Natural killer cell treated with Interleukin-12 subunit alpha and Interleukin-12 subunit beta and Interleukin-15 and Interleukin-18, amount 100 ng/mL, for 72 hours (primary cell): Measurements from ENCODE around the gene DUSP2. TPM values are rescaled to one million over a fixed set of nuclear protein-coding genes. Genes with fewer than 3 reads are reported as not detected.
A peak's percentile ranks its signal among the peaks of the same experiment; 100 is the strongest.

ENCODE experiments used
- ATAC-seq, 2 donors: fragments of 150-1000 bp; cut with Tn5 transposase in 1 of 2; sonication (Bioruptor Pico), chemical (Tn5 transposase) in 1 of 2; 2 replicates each; pipeline ENCODE4 v1.10.0; 2021
- DNase-seq: peaks from one replicate; pipeline ENCODE4 v3.0.0; 2022; ENCODE audit warnings: low spot score
- H3K27ac Mint-ChIP-seq, 2 donors: 1 replicate in 1 of 2; 2 replicates in 1 of 2; pipeline ENCODE4 v1.8.0; 2022; ENCODE audit warnings: mixed read lengths in 2 of 2, mild to moderate bottlenecking in 1 of 2, moderate library complexity in 1 of 2
- H3K27me3 Mint-ChIP-seq, 2 donors: 1 replicate in 1 of 2; 2 replicates in 1 of 2; pipeline ENCODE4 v1.8.0; 2022; ENCODE audit warnings: mixed read lengths in 2 of 2
- H3K36me3 Mint-ChIP-seq: one replicate; pipeline ENCODE4 v1.8.0; 2022; ENCODE audit warnings: mixed read lengths
- H3K4me1 Mint-ChIP-seq, 2 donors: 1 replicate in 1 of 2; 2 replicates in 1 of 2; pipeline ENCODE4 v1.8.0; 2022; ENCODE audit warnings: low read depth in 2 of 2, mixed read lengths in 2 of 2, mild to moderate bottlenecking in 1 of 2
- H3K4me3 Mint-ChIP-seq: one replicate; pipeline ENCODE4 v1.8.0; 2022; ENCODE audit warnings: mixed read lengths
- H3K9me3 Mint-ChIP-seq: 2 replicates; pipeline ENCODE4 v1.8.0; 2022; ENCODE audit warnings: mixed read lengths
- total RNA-seq, 2 donors: library from RNA; stranded (reverse); gene quantifications; one replicate each; pipeline ENCODE4 v1.2.3, GENCODE V29; 2022

The DUSP2 gene
- total RNA-seq, 2 donors from 2014 or later: 30.9 to 52.0 TPM

DNA sequence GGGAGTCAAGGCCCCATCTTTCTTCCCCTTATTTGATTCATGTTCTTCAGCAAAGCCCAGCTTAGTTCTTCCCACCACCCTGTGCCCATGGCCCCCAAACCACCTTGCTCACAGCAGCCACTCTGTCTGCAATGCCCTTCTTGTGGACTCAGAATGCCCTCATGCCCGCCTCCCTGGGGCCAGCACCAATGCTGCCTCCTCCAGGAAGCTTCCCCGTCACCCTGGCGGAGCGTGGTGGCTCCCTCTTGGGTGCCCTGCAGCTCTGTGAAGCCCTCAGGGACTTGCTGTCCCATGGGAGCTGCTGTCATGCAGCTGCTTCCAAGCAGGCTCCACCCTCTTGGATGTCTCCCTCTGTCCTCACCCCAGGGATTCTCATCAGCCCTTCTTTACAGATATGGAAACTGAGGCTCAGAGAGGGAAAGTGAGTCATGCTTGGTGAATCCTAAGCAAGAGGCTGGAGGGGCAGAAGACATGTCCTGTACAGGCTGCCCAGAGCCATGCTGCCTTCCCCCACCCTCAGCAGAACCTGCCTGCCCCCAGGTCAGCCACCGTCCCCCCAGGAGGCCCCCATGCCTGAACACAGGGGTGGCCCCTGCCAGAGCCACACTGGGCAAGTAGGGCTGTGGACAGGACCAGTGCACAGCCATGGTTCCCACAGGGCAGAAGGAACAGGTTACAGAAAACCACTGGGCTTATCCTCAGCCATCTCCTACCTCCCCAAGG, 11.8 kb upstream of the DUSP2 start:
- H3K9me3 Mint-ChIP-seq: no peaks in the 10 kb centered on the region
- DNase-seq: peak; percentile 56
- ATAC-seq: peak in 1 of 2 donors; percentile 1

DNA sequence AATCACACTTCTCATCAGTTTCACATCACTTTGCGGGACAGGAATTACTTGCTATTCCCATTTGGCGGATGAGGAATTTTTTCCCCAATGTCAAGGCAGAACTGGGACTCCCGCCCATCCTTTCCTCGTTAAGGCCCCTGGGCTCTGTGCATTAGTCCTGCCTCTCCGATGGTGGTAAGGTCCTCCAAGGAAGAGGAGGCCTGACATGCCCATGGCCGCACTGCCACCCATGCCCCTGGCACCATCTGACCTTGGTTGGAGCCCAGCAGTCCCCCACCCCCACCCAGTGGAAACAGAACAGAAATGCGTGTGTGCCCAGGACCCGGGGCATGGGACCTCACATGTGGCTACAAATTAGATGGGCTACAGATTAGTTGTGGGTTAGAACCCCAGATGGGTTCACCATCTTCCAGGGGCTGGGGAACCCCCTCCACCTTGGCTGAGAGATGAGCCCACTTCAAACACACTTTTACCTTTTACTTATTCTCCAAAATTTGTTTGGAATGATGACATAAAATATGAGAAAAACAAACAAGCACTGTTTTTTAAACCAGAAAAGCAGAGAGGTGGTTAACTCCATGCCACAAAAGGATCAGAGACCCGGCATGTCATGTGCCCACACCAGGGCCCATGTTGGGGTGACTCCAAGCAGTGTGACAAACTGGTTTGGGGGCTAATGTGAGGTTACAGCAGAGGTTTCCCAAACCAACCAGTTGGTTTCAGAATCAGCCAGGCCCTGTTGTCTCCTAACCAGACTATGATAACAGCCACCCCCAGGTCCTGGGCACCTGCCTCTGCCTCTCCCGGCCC, 11.0 kb upstream of the DUSP2 start:
- ATAC-seq (no peak), DNase-seq (peak; percentile 41)
- peak overlapping the region; percentile 77 for H3K4me3 Mint-ChIP-seq

More for the DNA sequence above, 11.8 kb upstream of the DUSP2 start:
- peak overlapping the region; percentile 77 for H3K4me3 Mint-ChIP-seq
- no peaks in the 10 kb centered on the region for H3K27me3 Mint-ChIP-seq
- no peaks in the 10 kb centered on the region for H3K36me3 Mint-ChIP-seq
- H3K4me1 Mint-ChIP-seq: peaks cover 52 to 53% of the 10 kb centered on the region in 2 donors
- peak overlapping the region; percentile 89 to 90 for H3K27ac Mint-ChIP-seq

DNA sequence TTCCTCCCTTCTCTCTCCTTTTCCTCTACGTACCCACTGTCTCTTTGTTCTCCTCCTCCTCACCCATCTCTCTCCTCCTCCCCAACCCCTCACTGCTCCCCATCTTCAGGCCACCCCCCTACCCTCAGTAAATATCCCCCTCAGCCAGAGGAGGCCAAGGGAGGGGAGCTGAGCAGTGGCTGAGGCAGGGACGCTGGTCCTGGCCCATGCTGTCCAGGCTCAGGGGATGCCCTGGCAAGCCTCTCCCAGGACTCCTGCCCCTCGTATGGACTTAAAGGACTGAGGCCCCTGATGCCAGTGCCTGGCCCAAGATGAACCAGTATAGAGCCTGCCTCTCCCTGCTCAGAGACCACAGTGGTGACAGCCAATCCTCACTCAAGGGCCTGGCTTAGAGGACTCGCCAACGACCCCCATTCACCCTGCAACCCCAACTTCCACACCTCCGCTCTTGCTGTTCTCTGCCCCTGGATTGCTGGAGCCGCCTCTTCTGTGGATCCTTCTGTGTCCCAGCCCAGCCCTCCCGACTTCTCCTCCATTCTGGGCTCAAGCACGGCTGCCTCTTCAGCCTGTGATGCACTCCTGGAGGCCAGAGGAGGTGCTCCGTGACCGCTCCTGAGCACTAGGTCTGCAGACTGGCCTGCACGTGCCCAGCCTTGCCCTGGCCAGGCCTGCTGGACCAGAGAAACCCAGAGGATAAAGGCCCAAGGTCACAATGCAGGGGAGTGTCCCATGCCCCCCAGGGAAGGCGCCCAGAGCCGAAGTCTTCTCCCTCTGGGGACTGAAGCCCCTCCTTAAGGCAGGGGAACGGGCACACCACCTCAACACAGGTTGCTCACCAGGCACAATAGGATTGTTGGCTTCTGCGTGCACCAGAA, 9.5 kb upstream of the DUSP2 start:
- H3K4me1 Mint-ChIP-seq: peaks cover 41 to 48% of the 10 kb centered on the region in 2 donors
- H3K9me3 Mint-ChIP-seq: no peaks in the 10 kb centered on the region
- ATAC-seq (no peak), DNase-seq (peak; percentile 45)
- no peaks in the 10 kb centered on the region for H3K27me3 Mint-ChIP-seq
- peak overlapping the region in 1 of 2 donors; percentile 58 for H3K27ac Mint-ChIP-seq
- no peak overlapping the region for H3K4me3 Mint-ChIP-seq
- no peaks in the 10 kb centered on the region for H3K36me3 Mint-ChIP-seq

More for the DNA sequence above, 11.0 kb upstream of the DUSP2 start:
- H3K36me3 Mint-ChIP-seq: no peaks in the 10 kb centered on the region
- peaks cover 50 to 52% of the 10 kb centered on the region in 2 donors for H3K4me1 Mint-ChIP-seq
- peak overlapping the region; percentile 89 to 90 for H3K27ac Mint-ChIP-seq
- no peaks in the 10 kb centered on the region for H3K27me3 Mint-ChIP-seq
- H3K9me3 Mint-ChIP-seq: no peaks in the 10 kb centered on the region

DNA sequence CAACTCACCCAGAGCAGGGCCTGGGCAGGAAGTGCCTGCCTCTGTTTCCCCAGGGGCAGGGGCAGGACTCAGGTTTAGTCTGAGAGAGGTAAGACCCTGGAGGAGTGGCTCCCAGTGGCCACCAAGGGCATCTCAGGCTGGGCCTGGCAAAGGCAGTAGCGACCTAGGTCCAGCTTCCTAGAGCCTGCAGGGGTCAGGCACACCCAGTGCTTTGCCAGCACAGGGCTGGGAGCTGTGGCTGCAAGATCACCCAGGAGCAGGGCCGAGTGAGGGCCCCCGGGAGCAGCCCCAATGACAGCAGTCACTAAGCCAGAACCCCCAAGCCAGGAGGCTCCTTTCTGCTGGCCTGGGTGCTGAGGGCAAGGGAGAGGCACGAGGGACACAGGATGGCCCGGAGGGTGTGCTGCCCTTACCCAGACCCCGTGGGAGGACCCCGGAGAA, 8.8 kb upstream of the DUSP2 start:
- H3K27me3 Mint-ChIP-seq: no peaks in the 10 kb centered on the region
- peaks cover 33 to 41% of the 10 kb centered on the region in 2 donors for H3K4me1 Mint-ChIP-seq
- ATAC-seq (no peak), DNase-seq (peak; percentile 44)
- H3K9me3 Mint-ChIP-seq: no peaks in the 10 kb centered on the region
- no peak overlapping the region for H3K4me3 Mint-ChIP-seq
- no peak overlapping the region for H3K27ac Mint-ChIP-seq
- no peaks in the 10 kb centered on the region for H3K36me3 Mint-ChIP-seq

GRCh38 chr2:96153291-96153713, 8.1 kb upstream of the DUSP2 start:
- DNase-seq: peak; percentile 52
- no peak for ATAC-seq
- no peaks in the 10 kb centered on the region for H3K27me3 Mint-ChIP-seq
- no peak overlapping the region for H3K27ac Mint-ChIP-seq
- no peaks in the 10 kb centered on the region for H3K36me3 Mint-ChIP-seq
- H3K9me3 Mint-ChIP-seq: no peaks in the 10 kb centered on the region
- H3K4me1 Mint-ChIP-seq: peaks cover 33 to 46% of the 10 kb centered on the region in 2 donors
- no peak overlapping the region for H3K4me3 Mint-ChIP-seq

DNA sequence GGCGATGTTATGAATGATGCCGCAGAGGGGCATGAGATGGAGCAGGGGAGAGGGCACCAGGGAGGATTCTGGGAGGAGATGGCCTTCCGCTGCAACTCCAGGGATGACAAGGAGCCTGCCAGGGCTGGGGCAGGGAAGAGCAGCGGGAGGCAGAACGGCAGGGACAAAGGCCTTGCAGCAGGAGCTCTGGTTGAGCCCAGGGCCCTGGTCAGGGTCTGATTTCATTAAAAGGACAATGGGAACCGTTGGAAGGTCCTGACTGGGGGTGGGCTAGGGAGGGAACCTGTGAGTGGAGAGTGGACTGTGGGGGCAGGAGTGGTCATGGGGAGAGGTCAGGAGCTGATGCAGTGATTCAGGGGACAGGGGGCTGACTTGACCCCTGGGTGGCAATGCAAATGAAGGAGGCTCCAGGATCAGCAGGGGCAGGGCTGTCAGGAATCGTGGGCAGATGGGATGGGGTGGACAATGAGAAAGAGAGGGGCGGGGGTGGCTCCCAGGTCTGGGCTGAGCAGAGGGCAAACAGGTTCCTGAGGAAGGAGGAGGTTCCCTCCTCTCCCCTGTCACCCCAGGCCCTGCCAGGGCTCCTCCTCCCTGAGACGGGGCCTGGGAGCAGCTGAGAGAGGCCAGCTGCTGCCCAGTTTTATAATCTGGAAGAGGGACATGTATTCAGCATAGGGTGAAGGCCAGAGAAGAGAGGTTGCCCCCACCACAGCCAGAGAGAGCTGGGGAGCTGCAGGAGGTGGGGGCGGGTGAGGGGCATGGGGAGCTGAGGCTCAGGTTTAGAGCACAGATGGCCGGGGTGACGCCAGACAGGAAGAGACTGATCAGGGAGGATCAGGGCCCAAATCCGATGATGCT, 7.3 kb upstream of the DUSP2 start:
- H3K9me3 Mint-ChIP-seq: no peaks in the 10 kb centered on the region
- no peak overlapping the region for H3K4me3 Mint-ChIP-seq
- H3K27ac Mint-ChIP-seq: peak overlapping the region in 1 of 2 donors; percentile 59
- peaks cover 33 to 48% of the 10 kb centered on the region in 2 donors for H3K4me1 Mint-ChIP-seq
- DNase-seq: peak; percentile 44
- no peaks in the 10 kb centered on the region for H3K36me3 Mint-ChIP-seq
- no peaks in the 10 kb centered on the region for H3K27me3 Mint-ChIP-seq
- no peak for ATAC-seq

DNA sequence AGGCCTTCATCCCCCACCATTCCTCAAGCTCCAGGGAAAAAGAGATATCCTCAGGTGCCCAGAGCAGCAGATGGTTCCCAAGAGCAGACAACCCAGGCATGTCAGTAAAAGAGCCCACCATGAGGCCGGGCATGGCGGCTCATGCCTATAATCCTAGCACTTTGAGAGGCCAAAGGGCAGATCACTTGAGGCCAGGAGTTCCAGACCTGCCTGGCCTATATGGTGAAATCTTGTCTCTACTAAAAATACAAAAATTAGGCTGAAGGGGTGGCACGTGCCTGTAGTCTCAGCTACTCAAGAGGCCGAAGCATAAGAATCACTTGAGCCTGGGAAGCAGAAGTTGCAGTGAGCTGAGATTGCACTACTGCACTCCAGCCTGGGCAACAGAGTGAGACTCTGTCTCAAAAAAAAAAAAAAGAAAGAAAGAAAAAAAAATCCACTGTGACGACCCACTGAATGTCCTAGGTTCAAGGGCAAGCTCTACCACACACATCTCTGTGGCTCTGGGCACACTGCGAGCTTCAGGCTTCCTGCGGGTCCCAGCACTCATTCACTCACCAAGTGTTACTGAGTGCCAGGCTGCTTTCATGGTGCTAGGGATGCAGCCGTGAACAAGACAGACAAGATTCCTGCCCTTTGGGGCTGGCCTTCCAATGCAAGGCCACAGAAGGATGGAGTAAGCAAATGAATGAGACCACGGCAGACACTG, 6.5 kb upstream of the DUSP2 start:
- DNase-seq (no peak), ATAC-seq (no peak)
- H3K27me3 Mint-ChIP-seq: no peaks in the 10 kb centered on the region
- H3K27ac Mint-ChIP-seq: peak overlapping the region in 1 of 2 donors; percentile 59
- H3K9me3 Mint-ChIP-seq: no peaks in the 10 kb centered on the region
- no peak overlapping the region for H3K4me3 Mint-ChIP-seq
- peaks cover 32 to 48% of the 10 kb centered on the region in 2 donors for H3K4me1 Mint-ChIP-seq
- no peaks in the 10 kb centered on the region for H3K36me3 Mint-ChIP-seq

DNA sequence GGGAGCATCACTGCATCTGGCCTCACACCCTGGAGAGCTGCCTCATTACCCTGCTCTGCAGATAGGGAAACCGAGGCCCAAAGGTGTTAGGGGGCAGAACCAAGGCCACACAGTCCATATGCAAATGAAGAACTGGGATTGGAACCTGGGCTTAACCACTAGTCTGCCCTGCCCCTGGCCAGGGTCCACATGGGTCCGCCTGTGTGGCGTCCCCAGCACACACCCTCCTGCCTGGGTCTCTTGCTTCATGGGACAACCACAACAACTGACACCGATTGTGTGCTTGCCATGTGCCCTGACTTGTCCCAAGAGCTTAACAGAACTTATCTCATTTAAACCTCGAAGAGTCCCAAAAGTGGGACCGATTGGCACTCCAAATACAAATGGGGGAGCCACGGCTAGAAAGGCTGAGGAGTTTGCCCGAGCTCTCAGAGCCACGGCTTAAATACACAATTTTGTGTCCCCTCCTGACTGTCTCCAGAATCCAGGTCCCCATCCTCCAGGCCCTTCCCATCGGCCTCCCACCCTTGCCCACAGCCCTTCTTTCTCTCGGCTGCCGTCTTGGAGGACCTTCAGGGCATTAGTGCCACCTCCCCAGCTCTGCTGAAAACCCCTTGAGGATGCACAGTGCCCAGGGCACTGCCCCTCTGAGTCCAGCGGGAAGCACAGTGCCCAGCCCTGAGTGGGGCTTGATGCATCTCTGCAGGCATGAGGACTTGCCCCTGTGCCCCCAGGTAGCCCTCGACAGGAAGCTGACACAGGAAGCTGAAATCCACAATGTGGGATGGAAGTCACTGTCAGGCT, 5.8 kb upstream of the DUSP2 start:
- H3K4me3 Mint-ChIP-seq: no peak overlapping the region
- DNase-seq (peak; percentile 38), ATAC-seq (no peak)
- no peaks in the 10 kb centered on the region for H3K27me3 Mint-ChIP-seq
- H3K9me3 Mint-ChIP-seq: no peaks in the 10 kb centered on the region
- H3K27ac Mint-ChIP-seq: peak overlapping the region; percentile 56 to 59
- no peaks in the 10 kb centered on the region for H3K36me3 Mint-ChIP-seq
- peaks cover 31 to 46% of the 10 kb centered on the region in 2 donors for H3K4me1 Mint-ChIP-seq

GRCh38 chr2:96150007-96150640, 4.9 kb upstream of the DUSP2 start:
- H3K36me3 Mint-ChIP-seq: no peaks in the 10 kb centered on the region
- H3K27me3 Mint-ChIP-seq: no peaks in the 10 kb centered on the region
- H3K4me3 Mint-ChIP-seq: no peak overlapping the region
- H3K27ac Mint-ChIP-seq: peak overlapping the region; percentile 29 to 56
- DNase-seq (peak; percentile 48), ATAC-seq (no peak)
- H3K9me3 Mint-ChIP-seq: no peaks in the 10 kb centered on the region
- H3K4me1 Mint-ChIP-seq: peaks cover 30 to 47% of the 10 kb centered on the region in 2 donors

DNA sequence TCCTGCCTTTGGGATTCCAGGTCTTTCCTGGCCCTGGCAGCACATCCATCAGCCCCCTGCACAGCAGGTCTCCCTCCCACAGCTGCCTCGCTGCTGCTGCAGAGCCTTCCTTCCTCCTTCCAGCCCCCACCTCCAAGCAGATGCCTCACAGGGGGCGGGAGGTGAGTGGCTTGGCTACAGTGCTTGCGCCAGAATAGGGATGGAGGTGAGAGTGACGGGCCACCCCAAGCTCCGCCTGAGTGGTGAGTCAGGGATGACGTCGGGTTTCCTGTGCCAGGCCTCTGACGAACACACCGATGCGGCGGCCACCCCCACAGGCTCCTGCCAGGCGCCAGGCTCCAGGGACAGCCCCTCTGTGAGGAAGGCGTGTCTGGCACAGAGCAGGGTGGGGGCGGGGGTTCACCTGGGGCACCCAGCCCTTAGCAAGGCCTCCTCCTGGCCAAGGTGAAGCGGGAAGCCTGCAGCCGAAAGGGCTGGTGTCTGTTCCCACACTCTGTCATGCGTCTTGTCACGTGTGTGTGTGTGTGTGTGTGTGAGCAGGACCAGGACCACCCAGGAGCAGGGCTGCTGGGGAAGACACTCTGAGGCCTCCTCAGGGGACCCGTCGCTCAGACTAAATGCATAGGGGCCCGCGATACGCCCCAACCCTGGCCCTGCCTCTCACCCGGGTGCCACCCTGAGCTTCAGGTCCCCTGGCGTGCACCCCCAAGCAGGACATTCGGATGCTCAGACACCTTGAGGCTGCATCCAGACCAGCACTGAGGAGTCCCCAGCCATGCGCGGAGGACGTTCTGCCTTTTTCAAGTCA, 3.4 kb upstream of the DUSP2 start:
- H3K9me3 Mint-ChIP-seq: no peaks in the 10 kb centered on the region
- peak; percentile 85 to 90 for ATAC-seq
- H3K4me3 Mint-ChIP-seq: peak overlapping the region; percentile 86
- peak; percentile 97 for DNase-seq
- H3K36me3 Mint-ChIP-seq: no peaks in the 10 kb centered on the region
- H3K27me3 Mint-ChIP-seq: no peaks in the 10 kb centered on the region
- peak overlapping the region; percentile 90 to 91 for H3K27ac Mint-ChIP-seq
- H3K4me1 Mint-ChIP-seq: peaks cover 39 to 54% of the 10 kb centered on the region in 2 donors
